HPDE6-E6E7 (cell line): ENCODE measurements around the gene KLHL12.

Source experiments
- DNase-seq: peaks from one replicate; pipeline ENCODE4 v3.0.0; 2011; ENCODE audit warnings: missing footprints; ENCODE audit errors: extremely low spot score

KLHL12 gene

GRCh38 chr1:202888221-202888530, 38.9 kb downstream of the KLHL12 start:
- DNase-seq, result no peak

- DNase-seq, result no peak
Measured at GRCh38 chr1:202880961-202881460, 46.0 kb downstream of the KLHL12 start.

- no peak for DNase-seq
Measured at GRCh38 chr1:202880062-202880461, 47.0 kb downstream of the KLHL12 start.

- DNase-seq, result no peak
Measured at GRCh38 chr1:202879128-202879527, 47.9 kb downstream of the KLHL12 start.

GRCh38 chr1:202873026-202873425, 54.0 kb downstream of the KLHL12 start:
- DNase-seq, result no peak

GRCh38 chr1:202871367-202871766, 55.7 kb downstream of the KLHL12 start:
- DNase-seq, result no peak

GRCh38 chr1:202862679-202863560, 64.1 kb downstream of the KLHL12 start:
- no peak for DNase-seq

GRCh38 chr1:202861420-202862132, 65.5 kb downstream of the KLHL12 start:
- peak; percentile 96 for DNase-seq

GRCh38 chr1:202860744-202861419, 66.2 kb downstream of the KLHL12 start:
- DNase-seq, result peak; percentile 67

- no peak for DNase-seq
Measured at GRCh38 chr1:202858789-202859414, 68.1 kb downstream of the KLHL12 start.

- no peak for DNase-seq
Measured at GRCh38 chr1:202858331-202858730, 68.7 kb downstream of the KLHL12 start.

- DNase-seq, result no peak
Measured at GRCh38 chr1:202857136-202857610, 69.9 kb downstream of the KLHL12 start.

- DNase-seq, result no peak
Measured at GRCh38 chr1:202856014-202856413, 71.0 kb downstream of the KLHL12 start.

GRCh38 chr1:202854787-202855186, 72.2 kb downstream of the KLHL12 start:
- no peak for DNase-seq

- peak; percentile 70 for DNase-seq
Measured at GRCh38 chr1:202852163-202852904, 74.7 kb downstream of the KLHL12 start.

- no peak for DNase-seq
Measured at GRCh38 chr1:202850593-202851362, 76.3 kb downstream of the KLHL12 start.

GRCh38 chr1:202848191-202848542, 78.9 kb downstream of the KLHL12 start:
- no peak for DNase-seq

GRCh38 chr1:202844935-202845334, 82.1 kb downstream of the KLHL12 start:
- no peak for DNase-seq

- peak; percentile 76 for DNase-seq
Measured at GRCh38 chr1:202844259-202844658, 82.8 kb downstream of the KLHL12 start.

- no peak for DNase-seq
Measured at GRCh38 chr1:202843081-202843480, 84.0 kb downstream of the KLHL12 start.
